Gastrocnemius medialis (tissue), 4 donors: ENCODE data around the gene PPRC1.

Experiments
- CTCF ChIP-seq, 5 experiments: fragments of 450-650 bp in 3 of 5; fragments of 200-600 bp in 2 of 5; sonication (generic) in 2 of 5; IDR thresholded peaks in 4 of 5; conservative IDR thresholded peaks in 1 of 5; 1 replicate in 4 of 5; 2 replicates in 1 of 5; pipeline ENCODE4 v1.5.1; 2016 to 2019; ENCODE audit warnings: antibody characterized with exemption in 5 of 5, mild to moderate bottlenecking in 3 of 5, moderate library complexity in 3 of 5
- POLR2A ChIP-seq, 2 donors: fragments of 450-650 bp; IDR thresholded peaks; one replicate each; pipeline ENCODE4 v1.6.1; 2017; ENCODE audit warnings: antibody characterized with exemption in 2 of 2, mild to moderate bottlenecking in 2 of 2, moderate library complexity in 2 of 2

- no peak for TF ChIP-seq POLR2A (IDR thresholded peaks at IDR 0.05)
- no peak for TF ChIP-seq CTCF (IDR thresholded peaks at IDR 0.05 in 4 of 5, conservative IDR thresholded peaks at IDR 0.05 in 1 of 5)
Observed at GRCh38 chr10:102133373-102134195, 744 bp downstream of the PPRC1 start.
